GM12878 (cell line): Measurements from ENCODE around the gene PTGR1. TPM values are rescaled to one million over a fixed set of nuclear protein-coding genes. Genes with fewer than 3 reads are reported as not detected.

Experiments used
- ATAC-seq: fragments of 200-7000 bp; cut with Tn5 transposase; 3 replicates; pipeline ENCODE4 v1.9.1; 2020; ENCODE audit warnings: mild to moderate bottlenecking, moderate library complexity
- BruUV-seq: library from RNA; stranded (reverse); fragments of 400-500 nt; replicated peaks from 2 replicates; lab custom pipeline; 2021; lab: Mats Ljungman, UMichigan
- CTCF ChIA-PET: fragments of 300-600 bp; sonication (Branson Sonifier 250); formaldehyde crosslinking; extraction: SDS; loops from one replicate; lab custom pipeline; 2021; ENCODE audit warnings: inconsistent platforms; lab: Yijun Ruan, JAX
- POLR2A ChIA-PET: fragments of 350-600 bp; formaldehyde crosslinking; extraction: SDS; loops from one replicate; lab custom pipeline; 2021; ENCODE audit warnings: inconsistent platforms; lab: Charles Lee
- RAD21 ChIA-PET: fragments of 300-600 bp; sonication (Branson Sonifier 250); formaldehyde crosslinking; loops from one replicate; lab custom pipeline; 2023; ENCODE audit warnings: antibody characterized with exemption; ENCODE audit not compliant: unreplicated experiment; lab: Charles Lee
- SMC1A ChIA-PET: fragments of 300-600 bp; sonication (Branson Sonifier 250); formaldehyde crosslinking; loops from one replicate; lab custom pipeline; 2023; ENCODE audit not compliant: unreplicated experiment, uncharacterized antibody; lab: Charles Lee
- DNase-seq: peaks from one replicate; pipeline ENCODE4 v3.0.0-alpha.2; 2011; ENCODE audit warnings: low read depth, low spot score
- FAIRE-seq: peaks from 3 replicates; lab custom pipeline; 2011; peaks lifted over from hg19 to GRCh38; lab: Jason Lieb, UNC
- H2AFZ ChIP-seq: 2 replicates; pipeline ENCODE4 v1.6.0; 2011; ENCODE audit warnings: low read depth, low read length, control low read depth; ENCODE audit not compliant: control insufficient read depth
- H3K27ac ChIP-seq: 2 replicates; pipeline ENCODE4 v1.5.1; 2011; ENCODE audit warnings: control low read depth; ENCODE audit not compliant: control insufficient read depth, insufficient read depth
- H3K27me3 ChIP-seq, 2 experiments: replicated peaks in 1 of 2; 2 replicates each; pipeline versions ENCODE4 v1.6.0 to v1.6.1; 2011; ENCODE audit warnings: low read length in 1 of 2; ENCODE audit not compliant: control insufficient read depth in 2 of 2, insufficient read depth in 2 of 2
- H3K36me3 ChIP-seq, 2 experiments: 2 replicates each; pipeline ENCODE4 v1.5.1; 2011; ENCODE audit warnings: low read length in 1 of 2; ENCODE audit not compliant: control insufficient read depth in 2 of 2, insufficient read depth in 2 of 2
- H3K4me1 ChIP-seq: 2 replicates; pipeline ENCODE4 v1.6.1; 2011; ENCODE audit warnings: mild to moderate bottlenecking, low read length, moderate library complexity, mixed read lengths; ENCODE audit not compliant: control insufficient read depth, insufficient read depth
- H3K4me2 ChIP-seq: 2 replicates; pipeline ENCODE4 v1.6.0; 2011; ENCODE audit warnings: control low read depth; ENCODE audit not compliant: control insufficient read depth, insufficient read depth
- H3K4me3 ChIP-seq: fragments of 200-600 bp; sonication (generic); 2 replicates; pipeline ENCODE4 v1.5.1; 2016
- H3K79me2 ChIP-seq: 2 replicates; pipeline ENCODE4 v1.6.0; 2011; ENCODE audit warnings: low read length; ENCODE audit not compliant: control insufficient read depth, insufficient read depth
- H3K9ac ChIP-seq: 2 replicates; pipeline ENCODE4 v1.8.0; 2011; ENCODE audit warnings: low read length, control low read depth, mixed read lengths; ENCODE audit not compliant: control insufficient read depth, insufficient read depth
- H3K9me3 ChIP-seq: replicated peaks from 3 replicates; pipeline ENCODE4 v1.5.1; 2011; ENCODE audit warnings: mild to moderate bottlenecking, low read length; ENCODE audit not compliant: control insufficient read depth, insufficient read depth
- H4K20me1 ChIP-seq: 2 replicates; pipeline ENCODE4 v1.6.0; 2011; ENCODE audit not compliant: control insufficient read depth, insufficient read depth
- CHD1 ChIP-seq: IDR thresholded peaks from 2 replicates; pipeline ENCODE4 v1.6.1; 2012; ENCODE audit warnings: low read depth, low read length, improper control_type of control experiment
- E2F4 ChIP-seq: IDR thresholded peaks from 2 replicates; pipeline ENCODE4 v1.6.1; 2012; ENCODE audit warnings: low read depth, low read length, improper control_type of control experiment
- IKZF2 ChIP-seq, 2 experiments: fragments of 450-650 bp; IDR thresholded peaks; 2 replicates each; pipeline ENCODE4 v1.6.1; 2017; ENCODE audit warnings: mild to moderate bottlenecking in 2 of 2, moderate library complexity in 2 of 2
- KDM1A ChIP-seq: fragments of 200-600 bp; sonication (generic); IDR thresholded peaks from 2 replicates; pipeline ENCODE4 v1.6.1; 2016; ENCODE audit warnings: borderline replicate concordance
- MLLT1 ChIP-seq: fragments of 450-650 bp; IDR thresholded peaks from 2 replicates; pipeline ENCODE4 v1.6.1; 2016; ENCODE audit warnings: mild to moderate bottlenecking
- NFXL1 ChIP-seq: fragments of 450-650 bp; IDR thresholded peaks from 2 replicates; pipeline ENCODE4 v1.6.1; 2017; ENCODE audit warnings: antibody characterized with exemption, mild to moderate bottlenecking, borderline replicate concordance
- STAT1 ChIP-seq: fragments of 450-650 bp; conservative IDR thresholded peaks from 2 replicates; pipeline ENCODE4 v1.6.1; 2014; ENCODE audit warnings: antibody characterized with exemption, mild to moderate bottlenecking
- USF2 ChIP-seq: IDR thresholded peaks from 2 replicates; pipeline ENCODE4 v1.6.1; 2011; ENCODE audit warnings: low read depth, low read length, improper control_type of control experiment, borderline replicate concordance
- YY1 ChIP-seq: IDR thresholded peaks from 2 replicates; pipeline ENCODE4 v1.6.1; 2011; ENCODE audit warnings: low read depth, mild to moderate bottlenecking, low read length
- WGBS: methylation state at CpG from one replicate; pipeline ENCODE4 v1.1.6; 2016; ENCODE audit warnings: low lambda C conversion rate; ENCODE audit not compliant: insufficient replicate concordance, insufficient coverage; ENCODE audit errors: missing lambda C conversion rate; 5-methylcytosine and 5-hydroxymethylcytosine counted together
- in situ Hi-C: fragments of 300-500 bp; cut with MboI; formaldehyde crosslinking; loops from 9 replicates; pipeline ENCODE4 v1.14.3; 2018; ENCODE audit warnings: mixed read lengths
- intact Hi-C: fragments of 100-400 bp; cut with micrococcal nuclease; formaldehyde crosslinking; loops from one replicate; pipeline ENCODE4 v1.14.2; 2022; ENCODE audit not compliant: unreplicated experiment
- polyA plus RNA-seq, 11 experiments: library from polyadenylated mRNA; depleted of rRNA in 4 of 11; unstranded in 6 of 11; stranded (reverse) in 5 of 11; fragments of >200 nt; fragmentation: Nextera tagmentation in 4 of 11; fragmentation: Illumina TruSeq in 1 of 11; extraction: Ambion mirVana in 4 of 11; extraction: Trizol in 1 of 11; gene quantifications; 1 replicate in 1 of 11; 2 replicates in 10 of 11; pipeline versions ENCODE4 v1.2.1 to v1.2.3, GENCODE V29; 2011 to 2016; ENCODE audit warnings: inconsistent platforms in 2 of 11, missing spikeins in 2 of 11, low read depth in 1 of 11
- total RNA-seq, 4 experiments: library from RNA; depleted of rRNA in 3 of 4; stranded (reverse); fragments of >200 nt in 3 of 4; fragmentation: Illumina TruSeq in 1 of 4; extraction: Trizol in 1 of 4; gene quantifications; 2 replicates each; pipeline versions ENCODE4 v1.2.1 to v1.2.3, GENCODE V29; 2013 to 2021

Gene PTGR1
- total and polyA plus RNA-seq, 10 of the 15 experiments (the other 5 are each of a cell fraction or from before 2014, with no cell fraction given) = 0.12 to 6.3 (median 2.8) TPM

GRCh38 chr9:111644195-111644772 lies 44.8 kb upstream of the PTGR1 start:
- intact Hi-C loops = no loop called here
- Histone ChIP-seq H3K9me3 (no peaks in the 10 kb centered on the region), H2AFZ (no peak overlapping the region), H3K27ac (no peak overlapping the region), H4K20me1 (no peaks in the 10 kb centered on the region), H3K4me2 (no peak overlapping the region), H3K27me3 (no peaks in the 10 kb centered on the region), H3K79me2 (peaks cover 2% of the 10 kb centered on the region), H3K36me3 (peaks cover 0 to 19% of the 10 kb centered on the region in 2 experiments; a peak in 2 of 4 replicates), H3K4me3 (no peak overlapping the region), H3K9ac (no peak overlapping the region), H3K4me1 (no peaks in the 10 kb centered on the region)
- no peak for FAIRE-seq
- 95% methylated on average over 8 of the region's 8 CpGs for WGBS
- in situ Hi-C loops = no loop called here
- BruUV-seq = no TSS peak
- ChIA-PET POLR2A (interaction anchor here (0.6 kb wide), 1 partner anchor 746 kb away, joined by 3 read pairs; no protein-coding TSS in a partner anchor), CTCF (no interaction called here), RAD21 (no interaction called here), SMC1A (interaction anchor here (1.3 kb wide), 1 partner anchor 22 kb away, joined by 3 read pairs; no protein-coding TSS in a partner anchor)
- no peak for ATAC-seq
- DNase-seq = no peak
- TF ChIP-seq MLLT1 = no peak
- TF ChIP-seq USF2 = no peak
- no peak for TF ChIP-seq E2F4
- no peak for TF ChIP-seq STAT1
- no peak for TF ChIP-seq KDM1A
- no peak for TF ChIP-seq IKZF2 (IDR thresholded peaks at IDR 0.05)
- TF ChIP-seq CHD1 = no peak
- no peak for TF ChIP-seq NFXL1
- no peak for TF ChIP-seq YY1
